Measurements from ENCODE around the gene PBX3.

The PBX3 gene

DNA sequence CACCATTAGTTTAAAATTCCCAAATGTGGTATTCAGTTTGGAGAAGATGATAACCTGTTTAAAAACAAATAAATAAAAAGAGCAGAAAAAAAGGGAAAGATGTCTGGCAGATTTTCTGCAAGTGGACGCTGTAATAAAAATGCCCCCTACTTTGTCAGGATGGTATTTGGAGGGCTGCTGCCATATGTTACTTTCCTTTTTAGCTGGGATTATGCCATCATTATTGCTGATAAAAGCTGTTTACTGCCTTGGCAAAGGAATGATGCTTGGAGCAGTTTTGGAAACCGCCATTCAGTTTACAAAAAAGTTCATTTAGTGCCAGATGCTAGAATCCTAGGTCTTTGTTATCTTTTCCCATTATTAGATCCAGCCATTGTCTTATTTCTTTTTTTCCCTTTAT is 104.8 kb downstream of the PBX3 start:
- DNase-seq (ENCODE audit: low read depth), result no peak
- H3K4me3 ChIP-seq (ENCODE audit: low read depth, low read length), result no peak overlapping the region
- no peak for TF ChIP-seq CTCF (conservative IDR thresholded peaks at IDR 0.05; ENCODE audit: low read depth, low read length)

GRCh38 chr9:125852386-125852785 is 105.2 kb downstream of the PBX3 start:
- DNase-seq (ENCODE audit: low read depth), result no peak
- H3K4me3 ChIP-seq (ENCODE audit: low read depth, low read length), result no peak overlapping the region
- TF ChIP-seq CTCF (conservative IDR thresholded peaks at IDR 0.05; ENCODE audit: low read depth, low read length), result no peak

DNA sequence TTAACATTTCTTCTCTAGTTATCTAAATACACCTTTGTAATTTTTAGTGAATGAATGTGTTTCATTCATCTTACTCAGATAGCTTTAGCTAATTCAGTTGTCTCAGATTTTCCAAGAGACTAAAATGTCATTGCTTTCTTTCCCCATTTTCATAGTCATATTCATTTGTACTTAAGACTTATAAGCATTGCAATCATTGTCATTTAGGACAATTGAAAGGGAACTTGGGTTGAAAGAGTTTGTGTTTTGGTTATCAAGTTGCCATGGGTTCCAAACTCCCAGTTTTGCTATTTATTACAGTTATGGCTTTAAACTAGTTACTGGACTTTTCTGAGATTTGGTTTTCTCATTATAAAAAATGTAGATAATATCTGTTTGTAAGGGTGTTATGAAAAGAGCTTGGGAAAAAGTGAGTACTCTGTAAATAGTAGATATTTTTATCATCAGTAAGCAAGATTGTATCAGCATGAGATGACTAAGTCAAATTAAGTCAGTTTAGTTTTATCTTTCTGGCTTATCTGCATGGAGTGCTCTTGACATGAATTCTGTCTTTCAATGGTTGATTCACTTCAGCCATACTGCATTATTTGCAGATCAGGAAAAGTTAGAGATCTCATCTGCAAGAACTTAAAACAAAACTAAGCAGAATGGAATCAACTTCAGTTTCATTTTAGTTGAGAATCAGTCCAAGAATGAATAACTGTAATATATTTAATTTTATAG is 107.5 kb downstream of the PBX3 start:
- no peak for TF ChIP-seq CTCF (conservative IDR thresholded peaks at IDR 0.05; ENCODE audit: low read depth, low read length)
- H3K4me3 ChIP-seq (ENCODE audit: low read depth, low read length), result no peak overlapping the region
- DNase-seq (ENCODE audit: low read depth), result no peak

DNA sequence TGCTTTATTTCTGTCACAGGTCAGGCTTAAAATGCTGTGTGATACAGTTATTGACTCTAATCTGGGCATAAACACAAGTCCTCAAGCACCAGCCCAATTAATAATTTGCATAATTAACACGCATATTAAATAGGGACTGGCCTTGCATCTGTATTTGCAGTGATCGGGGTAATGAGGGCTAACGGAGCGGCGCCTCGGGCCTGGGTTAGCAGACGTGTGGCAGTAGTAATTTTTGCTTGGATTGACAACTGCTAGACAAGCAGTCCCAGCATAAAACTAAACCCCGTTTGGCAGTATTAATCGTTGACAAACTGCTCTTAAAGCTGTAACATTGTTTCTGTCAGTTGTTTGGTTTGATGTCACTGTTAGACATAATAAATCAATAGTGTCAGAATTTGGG is 109.2 kb downstream of the PBX3 start:
- no peak for TF ChIP-seq CTCF (conservative IDR thresholded peaks at IDR 0.05; ENCODE audit: low read depth, low read length)
- DNase-seq (ENCODE audit: low read depth), result no peak
- no peak overlapping the region for H3K4me3 ChIP-seq (ENCODE audit: low read depth, low read length)

DNA sequence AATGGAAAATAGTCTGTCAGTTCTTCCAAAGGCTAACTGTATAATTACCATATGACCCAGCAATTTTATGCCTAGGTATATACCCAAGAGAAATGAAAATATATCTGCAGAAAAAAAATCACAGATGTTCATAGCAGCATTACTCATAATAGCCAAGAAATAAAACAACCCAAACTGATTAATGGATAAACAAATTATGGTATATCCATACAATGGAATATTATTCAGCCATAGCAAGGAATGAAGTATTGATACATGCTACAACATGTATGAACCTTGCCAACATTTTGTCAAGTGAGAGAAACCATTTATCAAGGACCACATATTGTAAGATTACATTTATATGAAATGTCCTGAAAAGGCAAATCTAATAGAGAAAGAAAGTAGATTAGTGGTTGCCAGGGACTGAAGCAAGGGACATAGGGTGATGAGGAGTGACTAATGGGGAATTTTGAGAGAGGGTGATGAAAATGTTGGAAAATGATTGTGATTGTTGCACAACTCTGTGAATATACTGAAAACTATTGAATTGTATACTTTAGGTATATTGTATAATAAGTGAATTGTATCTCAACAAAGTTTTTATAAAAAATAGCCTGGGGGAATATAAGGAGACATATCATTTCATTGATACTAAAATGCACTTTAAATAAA is 114.4 kb downstream of the PBX3 start:
- no peak for DNase-seq (ENCODE audit: low read depth)
- no peak for TF ChIP-seq CTCF (conservative IDR thresholded peaks at IDR 0.05; ENCODE audit: low read depth, low read length)
- H3K4me3 ChIP-seq (ENCODE audit: low read depth, low read length), result no peak overlapping the region

DNA sequence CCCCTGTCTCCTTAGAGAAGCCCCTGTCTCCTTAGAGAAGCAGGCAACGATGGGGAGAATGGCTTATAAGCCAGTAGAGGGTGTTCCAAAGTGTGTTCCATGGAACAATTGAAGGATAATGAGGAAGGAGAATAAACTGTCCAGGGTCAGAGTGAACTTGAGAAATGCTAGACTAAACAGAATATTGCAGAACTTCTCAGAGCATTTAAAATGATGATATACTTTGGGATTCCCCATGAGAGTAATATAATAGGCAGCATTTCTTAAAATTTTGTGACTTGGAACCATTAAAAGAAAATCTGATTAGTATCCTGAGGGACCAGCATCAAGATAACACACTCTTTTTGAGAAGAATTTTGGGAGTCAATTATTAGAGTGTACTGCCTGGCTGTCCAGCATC is 116.8 kb downstream of the PBX3 start:
- no peak overlapping the region for H3K4me3 ChIP-seq (ENCODE audit: low read depth, low read length)
- no peak for DNase-seq (ENCODE audit: low read depth)
- no peak for TF ChIP-seq CTCF (conservative IDR thresholded peaks at IDR 0.05; ENCODE audit: low read depth, low read length)
